ENCODE data around the gene AEBP1. TPM values are rescaled to one million over a fixed set of nuclear protein-coding genes. Genes with fewer than 3 reads are reported as not detected.
A peak's percentile ranks its signal among the peaks of the same experiment; 100 is the strongest.

Gene AEBP1
- total RNA-seq, 1 experiment from 2014 or later, result not detected

GRCh38 chr7:44066494-44067063 lies 37.6 kb upstream of the AEBP1 start:
- no peak for DNase-seq (ENCODE audit: low spot score)

DNA sequence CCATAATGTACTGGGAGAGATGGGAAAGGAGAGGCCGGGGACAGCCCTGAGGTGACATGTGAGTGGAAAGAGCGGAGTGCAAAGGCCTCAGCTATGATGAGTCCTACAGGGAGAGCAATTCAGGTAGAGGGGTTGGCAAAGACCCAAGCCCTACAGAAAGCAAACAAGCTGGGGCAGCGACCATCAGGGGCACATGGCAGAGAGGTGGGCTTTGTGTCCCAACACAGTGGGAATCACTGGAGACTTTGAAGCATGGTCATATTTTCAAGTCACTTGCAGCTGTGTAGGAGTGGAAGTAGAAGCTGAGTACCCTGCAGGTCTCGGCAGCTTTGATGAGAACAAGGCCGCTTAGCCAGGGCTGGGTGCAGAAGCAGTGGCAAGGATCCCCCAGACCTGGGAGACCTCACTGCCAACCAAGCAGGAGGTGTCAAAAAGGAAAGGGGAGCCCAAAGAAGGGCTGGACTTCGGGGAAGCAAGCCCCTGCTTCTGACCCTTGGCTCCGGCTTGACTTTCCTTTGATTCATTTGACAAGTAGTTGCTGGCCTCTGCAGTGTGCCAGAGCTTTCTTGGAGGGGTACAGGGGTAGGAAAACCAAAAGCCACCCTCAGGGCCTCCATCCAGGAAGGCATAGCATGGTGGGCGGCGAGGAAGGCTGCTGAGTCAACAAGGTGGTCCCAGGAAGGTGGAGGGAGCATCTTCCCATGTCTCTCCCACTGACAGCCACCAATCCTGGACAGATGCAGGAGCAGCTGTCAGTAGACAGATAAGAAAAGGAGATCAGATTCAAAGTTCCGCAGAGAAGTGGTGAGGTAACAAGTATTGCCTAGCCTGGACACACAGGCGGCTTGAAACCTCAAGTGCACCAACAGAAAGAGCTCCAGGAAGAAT lies 36.8 kb upstream of the AEBP1 start:
- DNase-seq (ENCODE audit: low spot score), result no peak

GRCh38 chr7:44068054-44068453 lies 36.1 kb upstream of the AEBP1 start:
- no peak for DNase-seq (ENCODE audit: low spot score)

DNA sequence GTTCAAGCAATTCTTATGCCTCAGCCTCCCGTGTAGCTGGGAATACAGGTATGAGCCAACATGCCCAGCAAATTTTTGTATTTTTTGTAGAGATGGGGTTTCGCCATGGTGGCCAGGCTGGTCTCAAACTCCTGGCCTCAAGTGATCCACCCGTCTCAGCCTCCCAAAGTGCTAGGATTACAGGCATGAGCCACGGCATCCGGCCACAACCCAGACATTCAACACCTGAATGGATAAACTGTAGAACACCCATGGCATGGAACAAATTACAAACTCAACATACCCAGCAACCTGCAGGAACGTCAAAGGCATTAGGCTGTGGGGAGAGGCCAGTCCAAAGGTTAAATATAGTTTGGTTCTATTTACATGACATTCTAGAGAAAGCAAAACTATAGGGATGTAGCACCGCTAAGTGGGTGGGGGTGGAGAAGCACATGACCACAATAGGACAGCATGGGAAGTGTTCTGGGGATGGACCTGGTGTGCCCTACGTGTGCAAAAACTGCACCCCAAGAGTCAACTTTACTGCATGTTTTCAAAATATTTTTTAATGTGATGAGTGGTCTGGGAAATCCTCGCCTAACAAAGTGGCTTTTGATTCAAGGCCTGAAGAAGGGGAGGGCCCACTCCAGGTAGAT lies 32.3 kb upstream of the AEBP1 start:
- no peak for DNase-seq (ENCODE audit: low spot score)

- DNase-seq (ENCODE audit: low spot score), result peak; percentile 91
Observed at GRCh38 chr7:44072364-44073231, 31.5 kb upstream of the AEBP1 start.

- peak; percentile 89 for DNase-seq (ENCODE audit: low spot score)
Observed at GRCh38 chr7:44073664-44074348, 30.3 kb upstream of the AEBP1 start.

GRCh38 chr7:44074349-44074695 lies 29.8 kb upstream of the AEBP1 start:
- DNase-seq (ENCODE audit: low spot score), result no peak

GRCh38 chr7:44075296-44076075 lies 28.7 kb upstream of the AEBP1 start:
- DNase-seq (ENCODE audit: low spot score), result no peak

DNA sequence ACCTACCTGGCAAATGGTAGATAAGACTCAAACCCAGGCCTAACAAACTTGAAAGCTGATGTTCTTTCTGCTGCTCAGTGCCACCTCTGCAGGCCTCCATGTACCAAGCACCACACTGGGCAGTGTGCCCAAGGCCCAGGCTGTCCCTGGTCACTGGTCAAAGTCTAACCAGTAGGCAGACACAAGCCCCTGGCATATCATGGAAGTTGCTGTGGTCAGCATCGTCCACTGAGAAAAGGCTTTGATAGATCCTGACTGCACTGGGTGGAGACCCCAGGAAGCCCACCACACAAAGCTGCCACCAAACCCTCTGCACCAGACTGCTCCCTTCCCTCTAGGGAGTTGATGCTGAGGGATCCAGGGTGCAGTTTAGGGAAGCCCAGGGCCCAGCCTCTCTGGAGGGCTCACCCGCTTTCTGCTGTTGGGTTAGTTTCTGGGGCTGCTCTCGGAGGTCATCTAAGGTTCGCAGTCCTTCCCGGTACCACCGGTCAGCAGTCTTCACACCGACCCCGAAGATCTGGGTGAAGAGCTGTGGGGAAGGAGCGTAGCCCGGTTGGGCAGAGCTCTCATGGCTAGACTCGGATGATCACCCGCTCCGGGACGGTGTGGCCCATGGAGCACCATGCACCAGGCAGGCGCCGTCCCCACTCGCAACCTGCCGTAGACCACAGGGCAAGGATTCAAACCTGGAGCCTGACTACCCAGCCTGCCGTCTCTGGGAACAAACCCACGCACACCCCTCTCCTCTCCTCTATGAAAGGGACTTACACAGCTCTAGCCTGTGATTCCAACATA lies 27.8 kb upstream of the AEBP1 start:
- no peak for DNase-seq (ENCODE audit: low spot score)

DNA sequence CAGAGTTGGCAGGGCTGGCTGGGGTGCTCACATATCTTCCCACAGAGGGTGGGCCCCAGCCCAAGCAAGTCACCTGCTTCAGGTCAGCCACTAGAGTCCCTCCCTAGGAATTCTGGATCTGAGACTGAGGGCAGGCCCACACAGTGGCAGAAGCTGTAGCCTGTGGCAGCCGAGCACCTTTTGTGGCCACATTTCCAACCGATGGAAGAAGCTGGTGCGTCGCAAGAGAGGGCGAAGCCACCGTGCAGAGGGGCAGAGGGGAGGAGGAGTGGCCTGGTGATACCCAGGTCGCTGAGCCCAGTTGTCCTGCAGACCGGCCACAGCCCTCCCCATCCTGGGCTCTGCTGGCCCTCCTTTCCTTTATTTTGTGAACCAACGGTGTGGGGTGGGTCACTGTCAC lies 27.1 kb upstream of the AEBP1 start:
- DNase-seq (ENCODE audit: low spot score), result no peak

DNA sequence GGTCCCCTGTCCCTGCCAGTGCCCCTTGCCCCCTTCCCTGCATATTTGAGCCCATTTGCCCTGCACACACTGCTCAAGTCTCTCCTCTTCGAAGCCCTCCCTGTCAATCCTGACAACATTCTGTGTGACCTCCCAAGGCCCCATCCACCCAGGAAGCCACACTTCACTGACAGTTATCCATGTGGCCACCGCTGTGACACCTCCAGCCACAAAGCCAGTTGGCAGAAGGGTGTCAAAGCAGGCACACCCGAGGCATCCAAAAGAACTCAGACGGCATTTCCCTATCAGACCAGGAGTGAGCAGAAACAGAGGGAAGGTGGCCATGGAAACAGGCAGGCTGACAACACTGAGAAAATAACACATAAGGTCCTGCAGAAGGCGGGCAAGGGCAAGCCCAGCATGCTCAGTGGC lies 26.5 kb upstream of the AEBP1 start:
- DNase-seq (ENCODE audit: low spot score), result no peak

DNA sequence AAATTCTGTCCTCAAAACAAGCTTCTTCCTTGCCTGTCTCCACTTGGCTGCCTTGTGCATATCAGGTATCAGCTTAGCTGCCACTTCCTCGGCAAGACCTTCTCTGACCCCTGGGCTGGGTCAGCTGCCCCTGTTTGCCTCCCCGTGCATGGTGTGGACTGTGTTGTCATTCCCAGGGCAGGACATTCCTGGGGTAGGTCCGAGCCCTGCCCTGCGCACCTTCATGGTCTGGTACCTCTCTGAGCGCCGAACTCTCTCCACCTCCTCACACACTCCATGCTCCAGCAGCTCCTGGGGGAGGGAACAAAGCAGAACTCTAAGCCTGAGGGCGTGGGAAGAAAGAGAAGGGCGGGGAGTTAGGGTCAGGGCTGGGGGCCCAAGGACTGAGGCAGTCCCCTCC lies 25.6 kb upstream of the AEBP1 start:
- DNase-seq (ENCODE audit: low spot score), result no peak

GRCh38 chr7:44079331-44080021 lies 24.7 kb upstream of the AEBP1 start:
- DNase-seq (ENCODE audit: low spot score), result no peak

GRCh38 chr7:44080118-44080517 lies 24.0 kb upstream of the AEBP1 start:
- no peak for DNase-seq (ENCODE audit: low spot score)

DNA sequence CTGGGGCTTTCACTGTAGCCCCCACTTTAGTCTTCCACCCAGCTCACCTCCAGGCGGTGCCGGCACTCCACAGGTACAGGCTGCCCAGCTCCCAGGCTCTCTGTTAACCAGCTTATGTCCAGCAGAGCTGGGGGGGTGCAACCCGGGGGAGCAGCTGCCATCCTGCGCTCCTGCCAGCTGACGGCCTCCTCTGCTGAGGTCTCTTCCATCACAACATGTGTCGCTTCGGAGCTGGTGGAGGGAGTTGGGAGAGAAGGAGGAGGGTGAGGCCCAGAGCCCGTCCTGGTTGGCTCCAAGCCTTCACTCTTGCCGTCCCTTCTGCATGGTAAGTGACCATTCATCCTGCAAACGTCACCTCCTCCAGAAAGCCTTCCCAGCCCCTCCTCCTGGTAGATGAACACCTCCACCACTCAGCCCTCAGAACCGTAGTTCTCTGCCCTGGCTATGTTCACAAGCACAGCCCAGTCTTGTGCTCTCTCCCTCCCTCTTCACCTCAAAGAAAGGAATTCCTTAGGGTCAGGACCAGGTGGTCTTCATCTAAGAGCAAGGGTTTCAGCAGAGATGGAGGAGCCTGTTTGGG lies 23.4 kb upstream of the AEBP1 start:
- DNase-seq (ENCODE audit: low spot score), result no peak

DNA sequence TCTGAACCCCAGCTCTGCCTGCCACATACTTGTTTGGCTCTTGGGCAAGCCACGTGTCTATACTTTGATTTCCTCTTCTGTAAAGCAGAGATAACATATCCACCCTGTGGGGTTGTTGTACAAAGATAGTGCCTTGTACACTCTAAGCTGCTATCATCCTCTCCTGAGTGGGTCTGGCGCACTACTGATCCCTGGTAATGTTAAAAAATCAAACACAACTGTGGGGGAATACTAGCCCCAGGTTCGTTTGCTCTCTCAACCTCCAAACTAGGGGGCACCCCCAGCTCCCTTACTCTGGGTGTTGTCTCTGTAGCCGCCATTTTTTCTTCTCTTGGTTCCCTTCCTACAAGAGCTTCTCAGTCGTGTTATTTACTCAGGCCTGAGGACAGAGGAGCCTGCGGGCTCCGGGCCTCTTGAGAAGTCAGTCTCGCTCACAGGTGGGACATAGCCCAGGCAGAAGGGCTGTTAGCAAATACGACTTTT lies 22.8 kb upstream of the AEBP1 start:
- no peak for DNase-seq (ENCODE audit: low spot score)

GRCh38 chr7:44082541-44083207 lies 21.5 kb upstream of the AEBP1 start:
- DNase-seq (ENCODE audit: low spot score), result peak; percentile 99

DNA sequence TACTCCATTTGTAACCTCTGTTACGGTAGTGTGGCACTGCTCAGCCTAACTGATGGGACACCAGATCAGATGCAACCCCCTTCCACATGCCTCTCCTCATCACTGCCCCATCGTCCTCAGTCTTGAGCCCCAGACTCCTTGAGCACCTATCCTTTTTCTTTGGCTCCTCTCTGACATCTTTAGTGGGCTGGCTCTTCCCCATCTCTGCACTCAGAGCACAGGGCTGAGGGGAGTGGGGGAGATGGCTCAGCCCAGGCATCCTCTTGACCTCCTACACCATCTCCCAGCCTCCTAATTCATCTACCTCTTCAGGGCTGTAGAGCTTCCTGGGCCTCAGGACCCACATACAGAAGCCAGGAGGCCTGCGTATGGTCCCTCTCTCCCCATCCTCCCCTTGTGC lies 20.3 kb upstream of the AEBP1 start:
- no peak for DNase-seq (ENCODE audit: low spot score)

Measured in A172 (cell line).